ENCODE data around the gene HS3ST3A1.

DNA sequence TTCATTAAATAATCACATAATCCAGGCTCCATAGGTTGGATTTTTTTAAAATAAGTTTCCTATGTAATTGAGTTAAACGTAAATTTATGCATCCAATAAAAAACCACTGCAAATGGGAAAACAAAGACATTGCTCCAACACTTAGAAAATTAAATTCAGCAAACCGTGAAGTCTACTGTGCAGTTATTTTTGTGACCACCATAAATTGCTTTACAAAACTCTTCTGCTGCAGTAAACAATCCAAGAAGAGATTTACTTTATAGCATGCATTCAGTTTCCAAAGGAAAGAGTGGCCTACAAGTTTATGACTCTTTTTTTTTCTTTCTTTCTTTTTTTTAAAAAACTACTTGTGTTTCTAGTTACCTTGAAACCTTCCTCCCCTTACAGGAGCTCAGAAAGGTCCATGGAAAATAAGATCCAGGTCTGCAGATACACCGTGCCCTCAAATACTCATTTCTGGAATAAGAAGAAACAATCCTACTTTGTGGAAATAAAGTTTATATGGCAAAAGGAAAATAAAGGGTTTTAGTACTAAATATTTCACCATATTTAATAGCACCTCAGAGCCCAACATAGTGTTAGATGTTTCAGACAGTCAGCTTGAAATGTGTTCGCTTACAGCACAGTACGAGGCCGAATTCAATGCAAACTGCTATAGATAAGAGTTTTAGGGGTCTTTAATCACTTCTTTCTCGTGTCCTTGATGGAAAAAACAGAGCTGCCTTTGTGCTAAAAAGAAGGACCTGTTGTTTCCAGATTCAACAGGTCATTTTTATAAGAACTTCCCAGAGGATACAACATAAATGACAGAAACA, 3.2 kb downstream of the HS3ST3A1 start:
- TF ChIP-seq, protein P1, sequence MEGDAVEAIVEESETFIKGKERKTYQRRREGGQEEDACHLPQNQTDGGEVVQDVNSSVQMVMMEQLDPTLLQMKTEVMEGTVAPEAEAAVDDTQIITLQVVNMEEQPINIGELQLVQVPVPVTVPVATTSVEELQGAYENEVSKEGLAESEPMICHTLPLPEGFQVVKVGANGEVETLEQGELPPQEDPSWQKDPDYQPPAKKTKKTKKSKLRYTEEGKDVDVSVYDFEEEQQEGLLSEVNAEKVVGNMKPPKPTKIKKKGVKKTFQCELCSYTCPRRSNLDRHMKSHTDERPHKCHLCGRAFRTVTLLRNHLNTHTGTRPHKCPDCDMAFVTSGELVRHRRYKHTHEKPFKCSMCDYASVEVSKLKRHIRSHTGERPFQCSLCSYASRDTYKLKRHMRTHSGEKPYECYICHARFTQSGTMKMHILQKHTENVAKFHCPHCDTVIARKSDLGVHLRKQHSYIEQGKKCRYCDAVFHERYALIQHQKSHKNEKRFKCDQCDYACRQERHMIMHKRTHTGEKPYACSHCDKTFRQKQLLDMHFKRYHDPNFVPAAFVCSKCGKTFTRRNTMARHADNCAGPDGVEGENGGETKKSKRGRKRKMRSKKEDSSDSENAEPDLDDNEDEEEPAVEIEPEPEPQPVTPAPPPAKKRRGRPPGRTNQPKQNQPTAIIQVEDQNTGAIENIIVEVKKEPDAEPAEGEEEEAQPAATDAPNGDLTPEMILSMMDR (IDR thresholded peaks at IDR 0.05; ENCODE audit: low read length): no peak
- no peak for TF ChIP-seq EZH2phosphoT487 (IDR thresholded peaks at IDR 0.05; ENCODE audit: low read length)
